K562 (cell line): ENCODE measurements around the gene ILK.

Experiments
- BACH1 ChIP-seq: fragments of 200-800 bp; sonication (Bioruptor generic); IDR thresholded peaks from 2 replicates; pipeline ENCODE4 v1.6.1; 2016; ENCODE audit warnings: missing genetic modification characterization, missing compliant biosample characterization
- CTCF ChIP-seq, 3 experiments: IDR thresholded peaks in 2 of 3; conservative IDR thresholded peaks in 1 of 3; 2 replicates each; pipeline ENCODE4 v1.5.1; 2011 to 2012; ENCODE audit warnings: low read length in 3 of 3, mild to moderate bottlenecking in 3 of 3, control low read depth in 2 of 3, improper control_type of control experiment in 1 of 3, inconsistent platforms in 1 of 3, low read depth in 1 of 3, mixed read lengths in 1 of 3, moderate library complexity in 1 of 3; ENCODE audit not compliant: insufficient read depth in 2 of 3
- DPF2 ChIP-seq: fragments of 450-650 bp; IDR thresholded peaks from 2 replicates; pipeline ENCODE4 v1.6.1; 2016
- GABPB2 ChIP-seq: fragments of 250-450 bp; sonication (Bioruptor Pico); conservative IDR thresholded peaks from 2 replicates; pipeline ENCODE4 v1.5.1; 2021; ENCODE audit warnings: mild to moderate bottlenecking
- SIN3A ChIP-seq, 2 experiments: fragments of 150-350 bp in 1 of 2; IDR thresholded peaks; 2 replicates each; pipeline ENCODE4 v1.6.1; 2011 to 2016; ENCODE audit warnings: borderline replicate concordance in 2 of 2, low read depth in 2 of 2, low read length in 2 of 2, mild to moderate bottlenecking in 2 of 2, moderate library complexity in 2 of 2; ENCODE audit not compliant: control insufficient read depth in 1 of 2

- no peak for TF ChIP-seq CTCF (IDR thresholded peaks at IDR 0.05 in 2 of 3, conservative IDR thresholded peaks at IDR 0.05 in 1 of 3; ENCODE audit: insufficient read depth in 2 of 3, low read depth in 1 of 3, low read length in 3 of 3)
- no peak for TF ChIP-seq DPF2
- no peak for TF ChIP-seq SIN3A (IDR thresholded peaks at IDR 0.05; ENCODE audit: borderline replicate concordance in 2 of 2, control insufficient read depth in 1 of 2, low read depth in 2 of 2, low read length in 2 of 2)
- TF ChIP-seq BACH1 (tag), result no peak
- TF ChIP-seq GABPB2 (CRISPR knock-in tag), result no peak
Observed at GRCh38 chr11:6629892-6630631, 26.5 kb downstream of the ILK start.
